ENCODE results near the gene TRIM77.
"Not testable (repeated sequence)": the region's sequence is repeated elsewhere in the genome, so short reads cannot be mapped to it uniquely, and the experiment has no call there.

Gene TRIM77, protein sequence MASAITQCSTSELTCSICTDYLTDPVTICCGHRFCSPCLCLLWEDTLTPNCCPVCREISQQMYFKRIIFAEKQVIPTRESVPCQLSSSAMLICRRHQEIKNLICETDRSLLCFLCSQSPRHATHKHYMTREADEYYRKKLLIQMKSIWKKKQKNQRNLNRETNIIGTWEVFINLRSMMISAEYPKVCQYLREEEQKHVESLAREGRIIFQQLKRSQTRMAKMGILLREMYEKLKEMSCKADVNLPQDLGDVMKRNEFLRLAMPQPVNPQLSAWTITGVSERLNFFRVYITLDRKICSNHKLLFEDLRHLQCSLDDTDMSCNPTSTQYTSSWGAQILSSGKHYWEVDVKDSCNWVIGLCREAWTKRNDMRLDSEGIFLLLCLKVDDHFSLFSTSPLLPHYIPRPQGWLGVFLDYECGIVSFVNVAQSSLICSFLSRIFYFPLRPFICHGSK

DNA sequence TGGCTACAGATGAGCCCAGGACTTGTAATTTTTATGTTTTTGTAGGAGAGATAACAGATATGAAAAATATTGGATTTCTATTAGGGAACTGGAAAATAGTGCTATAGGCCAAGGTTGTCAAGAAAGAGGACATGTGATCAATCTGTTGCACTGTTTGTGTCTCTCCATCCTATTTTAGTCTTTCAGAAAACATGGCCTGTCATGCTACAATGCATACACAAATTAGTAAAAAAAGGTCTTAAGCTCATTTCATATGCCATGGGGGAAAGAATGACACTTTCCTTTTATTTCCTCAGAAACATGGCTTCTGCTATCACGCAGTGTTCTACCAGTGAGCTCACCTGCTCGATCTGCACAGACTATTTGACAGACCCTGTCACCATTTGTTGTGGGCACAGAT is at the start of gene TRIM77:
TRIM77 (plus strand) TSS at position 301 of the 400 bp plus-strand sequence; CDS start at position 301, 0 bp downstream.
- not testable (repeated sequence) for DNase-seq

DNA sequence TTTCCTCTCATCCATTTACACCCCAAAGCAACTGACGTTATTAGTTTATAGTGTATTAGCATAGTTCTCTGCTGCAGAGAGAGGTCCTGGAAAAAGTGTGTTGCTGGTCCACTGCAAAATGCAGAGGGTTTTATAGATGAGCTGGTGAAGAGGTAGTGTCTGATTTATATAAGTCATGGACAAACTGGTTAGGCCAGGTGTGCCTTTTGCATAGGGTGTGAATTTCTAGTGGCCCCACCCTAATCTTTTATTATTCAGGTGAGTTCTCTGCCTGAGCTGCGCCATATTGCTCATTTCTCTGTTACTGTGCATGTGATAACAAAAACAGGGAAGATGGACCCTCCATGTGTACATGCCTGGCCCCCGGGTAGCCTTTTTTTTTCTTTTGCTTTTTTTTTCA is 43.1 kb upstream of the TRIM77 start:
- DNase-seq: no peak

DNA sequence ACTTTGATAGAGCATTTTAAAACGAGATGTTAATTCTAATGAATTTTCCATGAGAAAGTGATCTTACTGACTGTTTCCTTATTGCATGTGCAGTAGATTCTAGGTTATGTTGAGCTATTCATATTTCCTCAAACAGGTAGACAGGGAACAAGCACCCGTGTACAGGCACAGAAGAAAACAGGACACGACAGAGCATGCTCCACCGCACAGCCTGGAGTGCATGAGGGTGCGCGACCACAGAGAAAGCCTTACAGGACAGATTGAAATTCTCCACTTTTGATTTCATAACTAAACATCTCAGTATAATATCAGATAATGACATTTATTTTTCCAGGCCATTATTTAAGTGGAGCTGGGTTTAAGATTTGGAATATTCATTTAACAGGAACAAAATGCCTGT is 41.9 kb upstream of the TRIM77 start:
- DNase-seq: not testable (repeated sequence)

DNA sequence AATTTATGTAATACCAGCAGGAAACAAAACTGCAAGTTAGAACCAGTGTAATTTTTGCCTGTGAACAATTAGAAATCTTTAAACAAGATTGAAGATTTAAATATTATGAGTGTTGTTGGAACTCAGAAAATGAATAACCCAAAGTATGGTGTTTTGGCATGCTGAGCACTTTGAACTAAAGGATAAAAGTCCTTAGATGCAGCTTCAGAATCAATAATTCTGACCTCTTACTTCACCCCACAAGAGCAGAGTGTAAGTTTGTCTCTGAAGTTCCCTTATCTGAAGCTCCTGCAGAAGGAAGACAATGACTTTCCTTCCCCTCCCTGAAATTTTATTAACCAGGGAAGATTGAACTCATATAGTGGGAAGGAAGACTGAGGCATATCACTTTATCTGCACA is 40.5 kb upstream of the TRIM77 start:
- not testable (repeated sequence) for DNase-seq

DNA sequence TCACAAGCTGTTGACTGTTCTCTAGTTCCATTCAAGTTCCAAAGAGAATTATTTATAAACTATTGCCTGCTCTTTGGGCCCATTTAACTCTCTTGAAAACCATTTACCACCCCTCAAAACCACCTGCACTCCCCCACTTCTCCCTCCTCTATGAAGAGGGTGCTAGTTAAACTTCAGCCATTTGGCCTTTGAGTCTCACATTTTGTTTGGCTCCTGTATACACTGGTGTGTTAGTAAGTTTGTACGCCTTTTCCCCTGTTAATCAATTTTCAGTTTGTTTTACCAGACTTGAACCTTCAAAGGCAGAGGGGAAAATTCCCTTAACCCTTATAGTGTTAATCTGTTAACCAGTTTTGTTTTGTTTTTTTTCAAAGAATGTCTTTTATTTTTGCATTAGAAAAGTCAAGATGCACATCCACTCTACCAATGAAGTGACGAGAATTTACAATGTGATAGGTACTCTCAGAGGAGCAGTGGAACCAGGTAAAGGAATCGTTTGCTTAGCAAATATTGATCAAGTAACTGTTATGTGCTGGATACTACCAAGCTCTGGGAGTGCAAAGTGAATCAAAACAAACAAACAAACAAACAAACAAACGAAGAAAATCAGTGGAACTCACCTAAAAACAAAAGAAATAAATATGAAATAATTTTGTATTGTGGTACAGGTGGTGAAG is 40.0 kb upstream of the TRIM77 start:
- not testable (repeated sequence) for DNase-seq

DNA sequence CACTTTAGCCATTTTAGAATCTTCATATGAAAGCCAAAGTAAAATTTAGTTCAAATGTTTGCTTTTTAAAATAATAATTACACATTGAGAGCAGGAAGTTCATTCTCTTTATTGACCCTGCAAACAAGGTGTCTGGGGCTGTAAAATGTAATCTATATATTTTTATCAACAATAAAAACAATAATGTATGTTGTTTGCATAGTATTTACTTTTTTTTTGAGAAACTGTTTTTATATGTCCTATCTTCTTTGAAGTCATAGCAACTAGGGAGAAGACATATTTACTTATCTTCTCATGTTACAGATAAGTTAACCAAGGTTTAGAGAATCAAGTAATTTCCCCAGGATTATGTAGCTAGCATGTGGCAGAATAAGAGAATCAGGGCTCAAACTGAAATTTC is 37.6 kb upstream of the TRIM77 start:
- not testable (repeated sequence) for DNase-seq

DNA sequence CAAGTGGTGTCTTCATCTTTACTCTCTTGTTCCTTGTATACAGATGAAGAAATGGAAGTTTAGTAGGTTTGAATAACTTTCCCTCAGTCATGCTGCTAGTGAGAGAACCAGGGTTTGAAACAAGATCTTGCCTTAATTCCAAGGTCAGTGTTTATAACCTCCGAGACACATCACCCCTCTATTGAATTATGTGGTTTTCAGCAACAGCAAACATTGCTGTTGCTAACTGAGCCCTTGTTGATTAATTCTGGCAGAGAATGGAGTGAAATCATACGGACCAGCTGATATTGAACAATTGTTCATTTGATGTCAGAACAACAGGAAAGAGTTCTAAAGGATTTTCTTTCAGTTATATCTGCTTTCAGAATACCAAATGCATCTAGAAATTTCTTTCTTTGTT is 36.7 kb upstream of the TRIM77 start:
- DNase-seq: not testable (repeated sequence)

DNA sequence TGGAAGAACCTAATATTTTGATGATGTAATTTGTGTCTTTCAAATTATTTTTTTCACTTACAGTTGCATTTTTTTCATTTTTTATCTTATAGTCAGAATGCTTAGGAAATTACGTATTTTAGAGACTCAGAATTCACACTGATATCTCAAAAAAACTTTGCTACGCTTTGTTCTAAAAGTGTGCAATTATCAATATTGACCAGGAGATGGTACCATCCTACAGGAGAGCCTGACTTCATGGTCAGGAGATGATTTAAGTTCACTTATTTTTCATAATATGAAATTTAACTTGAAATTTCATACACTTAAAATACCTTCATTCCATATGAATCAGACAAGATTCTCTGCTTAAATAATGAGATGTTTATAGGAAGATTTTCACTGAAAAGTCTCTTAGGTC is 34.7 kb upstream of the TRIM77 start:
- DNase-seq: not testable (repeated sequence)

DNA sequence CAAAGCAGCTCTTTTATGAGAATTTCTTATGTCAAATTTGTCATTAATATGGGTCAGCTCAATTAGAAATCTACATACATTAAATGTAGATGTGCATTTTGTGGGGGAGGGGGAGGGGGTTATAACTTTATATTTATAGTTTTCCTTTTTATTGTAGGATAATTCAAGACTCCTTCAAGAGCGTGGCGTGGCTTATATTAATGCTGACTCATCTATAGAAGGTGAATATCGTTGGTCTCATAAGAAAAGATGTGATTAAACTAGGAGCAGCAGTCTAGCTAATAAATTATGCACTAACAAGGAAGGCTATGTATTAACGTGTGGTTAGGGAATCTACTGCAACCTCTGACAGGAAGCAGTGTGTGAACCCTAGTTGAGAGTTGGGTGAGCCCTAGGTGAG is 34.2 kb upstream of the TRIM77 start:
- not testable (repeated sequence) for DNase-seq

DNA sequence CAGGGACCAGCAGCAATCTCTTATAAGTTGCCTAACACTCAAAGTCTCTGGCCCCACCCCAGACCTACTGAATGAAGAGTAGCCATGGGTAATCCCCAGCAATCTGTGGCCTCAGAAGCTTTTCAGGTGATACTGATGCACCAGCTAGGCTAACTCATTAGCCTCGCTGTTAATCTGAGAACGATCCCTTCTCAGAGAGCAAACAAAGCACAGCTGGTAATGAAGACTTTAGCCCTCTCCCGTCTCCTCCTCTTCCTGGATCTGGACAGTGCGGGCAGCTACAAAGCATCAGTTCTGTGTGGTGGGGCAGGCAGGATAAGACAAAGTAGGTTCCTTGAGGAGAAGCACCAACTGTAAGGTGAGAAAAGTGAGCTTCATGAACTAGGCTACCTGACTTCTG is 3.0 kb upstream of the TRIM77 start:
- DNase-seq: not testable (repeated sequence)

DNA sequence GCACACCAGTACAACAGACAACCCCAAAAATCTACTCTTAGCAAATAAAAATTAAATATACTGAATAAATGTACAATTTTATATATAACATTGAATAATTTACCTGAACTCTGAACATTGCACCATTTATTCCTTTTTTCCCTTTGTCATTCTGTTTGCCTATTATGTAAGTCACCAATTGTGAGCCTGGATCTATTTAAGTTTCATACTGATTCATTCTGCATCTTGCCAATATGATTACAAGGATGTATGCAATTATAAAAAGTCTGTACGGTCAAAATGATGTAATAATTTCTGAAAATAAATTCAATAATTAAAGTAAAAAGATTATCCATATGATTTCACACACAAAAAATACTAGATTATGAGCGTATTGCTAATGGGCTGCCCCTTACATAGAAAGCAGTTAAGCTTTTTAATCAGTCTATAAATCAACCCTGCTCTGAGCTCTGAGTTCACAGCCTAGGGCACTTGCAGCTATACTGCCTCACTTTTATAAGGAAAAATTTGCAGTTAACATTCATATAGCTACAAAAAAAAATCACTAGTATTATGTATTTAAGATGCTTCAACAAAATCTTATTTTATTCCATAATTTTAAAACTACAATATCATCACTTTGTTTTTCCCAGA is 14.9 kb downstream of the TRIM77 start:
- DNase-seq: not testable (repeated sequence)

DNA sequence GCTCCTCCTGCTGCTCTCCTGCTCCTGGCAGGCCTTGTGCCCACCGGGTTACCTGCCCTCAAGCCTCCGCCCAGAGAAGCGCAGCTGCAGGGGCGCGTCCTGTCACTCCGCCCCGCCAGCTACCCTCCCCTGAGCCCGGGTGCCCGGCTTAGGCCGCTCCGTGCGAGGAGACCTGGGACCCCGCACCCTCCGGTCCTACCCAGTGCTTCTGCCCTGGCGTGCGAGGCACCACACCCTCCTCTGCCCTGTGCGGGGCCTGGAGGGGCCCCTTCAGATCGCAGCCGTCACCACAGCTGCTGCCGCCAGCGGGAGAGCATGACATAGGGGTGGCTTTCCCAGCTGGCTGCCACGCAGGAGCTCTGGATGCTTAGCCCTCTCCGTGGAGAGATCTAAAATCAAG is 20.1 kb downstream of the TRIM77 start:
- not testable (repeated sequence) for DNase-seq

DNA sequence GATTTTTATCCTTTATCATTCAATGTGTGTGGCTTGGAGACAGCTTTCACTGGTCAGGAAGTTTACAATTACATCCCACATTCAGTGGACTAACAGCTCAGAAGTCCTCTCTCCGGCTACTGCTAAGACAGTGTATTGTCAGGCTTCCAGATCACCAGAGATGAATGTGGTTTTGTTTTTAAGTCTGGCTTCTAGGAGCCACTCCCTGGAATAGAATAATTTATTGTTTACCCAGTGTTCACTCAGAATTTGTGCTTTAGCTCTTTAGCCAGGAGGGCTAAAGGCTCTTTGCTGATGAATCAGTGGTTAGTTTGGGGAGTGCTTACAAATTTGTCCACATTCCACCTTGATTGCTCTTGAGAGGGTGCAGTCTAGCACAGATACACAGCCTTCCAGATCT is 26.5 kb downstream of the TRIM77 start:
- no peak for DNase-seq

DNA sequence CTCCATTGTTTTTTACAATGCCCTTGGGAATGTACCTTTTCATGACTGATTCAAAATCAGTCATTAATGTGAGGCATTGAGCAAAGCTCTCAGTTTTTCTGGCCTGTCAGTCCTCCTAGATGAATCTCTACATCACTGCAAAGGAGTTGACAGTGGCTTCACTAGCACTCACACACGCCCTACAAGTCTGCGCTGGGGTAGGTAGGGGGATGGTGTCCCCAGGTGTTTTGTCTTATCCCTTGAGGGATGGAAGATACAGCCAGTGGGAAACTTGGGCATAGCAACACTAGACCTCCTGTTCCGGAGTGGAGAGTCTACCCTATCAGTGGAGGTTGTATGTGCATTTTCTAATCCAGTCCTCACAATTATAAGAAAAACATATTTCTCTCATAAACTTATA is 27.0 kb downstream of the TRIM77 start:
- no peak for DNase-seq

DNA sequence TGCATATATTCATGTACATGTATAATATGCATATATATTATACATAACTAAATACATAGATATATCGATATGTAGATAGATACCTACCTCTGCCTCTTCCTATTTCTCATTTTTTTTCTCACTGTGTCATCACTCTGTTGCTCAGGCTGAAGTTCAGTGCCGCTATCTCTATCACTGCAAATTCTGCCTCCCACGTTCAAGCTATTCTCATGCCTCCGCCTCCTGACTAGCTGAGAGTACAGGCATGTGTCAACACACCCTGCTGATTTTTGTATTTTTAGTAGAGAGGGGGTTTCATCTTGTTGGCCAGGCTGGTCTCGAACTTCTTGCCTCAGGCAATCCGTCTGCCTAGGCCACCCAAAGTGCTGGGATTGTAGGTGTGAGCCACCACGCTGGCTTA is 31.3 kb downstream of the TRIM77 start:
- DNase-seq: not testable (repeated sequence)

DNA sequence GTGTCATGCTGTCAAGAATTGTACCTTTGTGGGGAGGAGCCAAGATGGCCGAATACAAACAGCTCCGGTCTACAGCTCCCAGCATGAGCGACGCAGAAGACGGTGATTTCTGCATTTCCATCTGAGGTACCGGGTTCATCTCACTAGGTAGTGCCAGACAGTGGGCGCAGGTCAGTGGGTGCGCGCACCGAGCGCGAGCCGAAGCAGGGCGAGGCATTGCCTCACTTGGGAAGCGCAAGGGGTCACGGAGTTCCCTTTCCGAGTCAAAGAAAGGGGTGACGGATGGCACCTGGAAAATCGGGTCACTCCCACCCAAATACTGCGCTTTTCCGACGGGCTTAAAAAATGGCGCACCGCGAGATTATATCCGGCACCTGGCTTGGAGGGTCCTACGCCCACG is 34.1 kb downstream of the TRIM77 start:
- not testable (repeated sequence) for DNase-seq

DNA sequence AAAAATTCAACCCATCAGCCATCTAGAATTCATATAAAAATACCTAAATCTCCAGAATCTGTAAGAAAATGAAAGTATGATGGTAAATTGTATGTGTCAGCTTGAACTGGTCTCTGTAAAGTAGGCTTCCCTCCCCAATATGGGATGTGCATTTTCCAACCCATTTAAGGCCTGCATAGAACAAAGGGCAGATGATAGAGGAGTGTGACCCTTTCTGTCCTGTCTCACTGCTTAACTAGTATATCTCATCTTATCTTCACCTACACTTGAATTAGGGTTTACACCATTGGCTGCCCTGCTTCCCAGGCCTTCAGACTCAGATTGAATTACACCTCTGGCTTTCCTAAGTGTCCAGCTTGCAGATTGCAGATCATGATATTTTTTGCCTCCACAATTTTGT is 40.7 kb downstream of the TRIM77 start:
- not testable (repeated sequence) for DNase-seq
